ENCODE measurements around the gene EIF2A.

EIF2A gene

DNA sequence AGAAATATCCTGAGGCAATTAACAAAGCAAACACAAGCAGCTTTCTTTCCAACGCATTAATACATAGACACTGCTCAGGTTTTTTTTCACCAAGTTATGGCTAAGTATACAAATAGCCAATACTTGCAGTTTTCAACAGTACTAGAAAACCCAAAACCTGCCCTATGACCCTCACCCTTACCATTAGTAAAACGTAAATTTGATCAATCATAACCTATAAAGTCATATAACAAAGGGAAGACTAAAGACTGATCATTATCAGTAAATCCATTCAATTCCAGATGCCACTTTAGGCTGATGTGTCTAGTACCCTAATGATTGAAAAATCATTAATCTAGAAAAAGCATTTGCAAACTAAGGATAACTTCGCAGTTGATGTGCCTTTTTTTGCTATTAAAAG lies 3.5 kb upstream of the EIF2A start:
- H2BK12ac ChIP-seq (ENCODE audit: low read length in 2 of 2) = no peak overlapping the region
- no peak overlapping the region for H2BK5ac ChIP-seq (ENCODE audit: low read depth, low read length, poor library complexity, severe bottlenecking)
- no peaks in the 10 kb centered on the region for H3K9me3 ChIP-seq (ENCODE audit: control insufficient read depth, low read length)
- H3K14ac ChIP-seq (ENCODE audit: low read length in 2 of 2) = no peak overlapping the region
- H3K9ac ChIP-seq (ENCODE audit: low read length) = no peak overlapping the region
- H2AFZ ChIP-seq (ENCODE audit: low read depth, low read length) = no peak overlapping the region
- H3K4me2 ChIP-seq (ENCODE audit: low read length, poor library complexity, severe bottlenecking) = no peak overlapping the region
- no peak overlapping the region for H3K27ac ChIP-seq (ENCODE audit: low read length, poor library complexity, severe bottlenecking)
- WGBS = 94% methylated on average over 2 of the region's 3 CpGs
- peaks cover 0 to 33% of the 10 kb centered on the region in 2 experiments for H3K36me3 ChIP-seq (ENCODE audit: control insufficient read depth in 1 of 2, insufficient read depth in 2 of 2, low read depth in 1 of 2, low read length in 2 of 2)
- no peak for DNase-seq
- no peak overlapping the region for H2BK15ac ChIP-seq (ENCODE audit: low read depth, poor library complexity, severe bottlenecking)
- no peak overlapping the region for H3K23ac ChIP-seq (ENCODE audit: low read length in 2 of 2)
- H3K4me1 ChIP-seq (ENCODE audit: control insufficient read depth, insufficient read depth, low read depth, low read length) = no peaks in the 10 kb centered on the region
- no peak overlapping the region for H2BK120ac ChIP-seq (ENCODE audit: low read depth, low read length)
- H4K8ac ChIP-seq (ENCODE audit: low read length) = no peak overlapping the region
- no peak overlapping the region for H2AK5ac ChIP-seq (ENCODE audit: low read length, severe bottlenecking)
- H3K79me1 ChIP-seq (replicated peaks; ENCODE audit: low read length, poor library complexity, severe bottlenecking) = peaks cover 3% of the 10 kb centered on the region
- H3K27me3 ChIP-seq (ENCODE audit: control insufficient read depth in 1 of 2, insufficient read depth in 1 of 2, low read length in 2 of 2) = no peaks in the 10 kb centered on the region
- no peak overlapping the region for H3K4me3 ChIP-seq (ENCODE audit: insufficient read depth in 1 of 2, low read depth in 1 of 2, low read length in 2 of 2)
- no peak overlapping the region for H3K18ac ChIP-seq (ENCODE audit: low read depth in 1 of 2, low read length in 2 of 2)
- H4K91ac ChIP-seq (ENCODE audit: low read length) = no peak overlapping the region
- H3K4ac ChIP-seq (ENCODE audit: low read depth in 1 of 2, low read length in 2 of 2) = no peak overlapping the region

DNA sequence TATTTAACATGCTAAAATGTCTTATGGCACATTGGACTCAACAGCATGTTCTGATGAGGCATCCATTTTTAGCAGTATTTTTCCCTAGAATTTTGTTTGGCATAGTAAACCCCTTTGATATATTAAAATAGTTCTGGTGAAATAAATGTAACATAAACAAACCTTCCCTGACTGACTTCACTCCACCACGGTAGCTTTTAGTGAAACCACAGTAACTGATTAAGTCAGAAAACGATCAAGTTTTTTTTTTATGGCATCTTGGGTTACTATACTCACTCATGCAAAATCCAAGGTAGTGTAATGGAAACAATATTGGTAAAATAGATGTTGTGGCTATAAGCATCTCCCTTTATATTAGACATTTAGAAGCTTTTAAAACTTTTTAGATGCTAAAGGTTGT lies 3.1 kb upstream of the EIF2A start:
- Histone ChIP-seq H2AFZ (ENCODE audit: low read depth, low read length) (no peak overlapping the region), H3K4me3 (ENCODE audit: insufficient read depth in 1 of 2, low read depth in 1 of 2, low read length in 2 of 2) (no peak overlapping the region), H3K36me3 (ENCODE audit: control insufficient read depth in 1 of 2, insufficient read depth in 2 of 2, low read depth in 1 of 2, low read length in 2 of 2) (peaks cover 0 to 33% of the 10 kb centered on the region in 2 experiments), H2BK120ac (ENCODE audit: low read depth, low read length) (no peak overlapping the region), H3K4ac (ENCODE audit: low read depth in 1 of 2, low read length in 2 of 2) (no peak overlapping the region), H2BK12ac (ENCODE audit: low read length in 2 of 2) (no peak overlapping the region), H2BK5ac (ENCODE audit: low read depth, low read length, poor library complexity, severe bottlenecking) (no peak overlapping the region), H4K91ac (ENCODE audit: low read length) (no peak overlapping the region), H2AK5ac (ENCODE audit: low read length, severe bottlenecking) (no peak overlapping the region), H3K4me1 (ENCODE audit: control insufficient read depth, insufficient read depth, low read depth, low read length) (no peaks in the 10 kb centered on the region), H3K9ac (ENCODE audit: low read length) (peak overlapping the region; percentile 94), H3K27ac (ENCODE audit: low read length, poor library complexity, severe bottlenecking) (no peak overlapping the region), H3K4me2 (ENCODE audit: low read length, poor library complexity, severe bottlenecking) (no peak overlapping the region), H3K79me1 (replicated peaks; ENCODE audit: low read length, poor library complexity, severe bottlenecking) (peaks cover 4% of the 10 kb centered on the region), H3K23ac (ENCODE audit: low read length in 2 of 2) (no peak overlapping the region), H3K27me3 (ENCODE audit: control insufficient read depth in 1 of 2, insufficient read depth in 1 of 2, low read length in 2 of 2) (no peaks in the 10 kb centered on the region), H3K18ac (ENCODE audit: low read depth in 1 of 2, low read length in 2 of 2) (no peak overlapping the region), H4K8ac (ENCODE audit: low read length) (no peak overlapping the region), H3K14ac (ENCODE audit: low read length in 2 of 2) (no peak overlapping the region), H2BK15ac (ENCODE audit: low read depth, poor library complexity, severe bottlenecking) (no peak overlapping the region), H3K9me3 (ENCODE audit: control insufficient read depth, low read length) (no peaks in the 10 kb centered on the region)
- DNase-seq = no peak
- WGBS = 94% methylated on average over 2 of the region's 2 CpGs

DNA sequence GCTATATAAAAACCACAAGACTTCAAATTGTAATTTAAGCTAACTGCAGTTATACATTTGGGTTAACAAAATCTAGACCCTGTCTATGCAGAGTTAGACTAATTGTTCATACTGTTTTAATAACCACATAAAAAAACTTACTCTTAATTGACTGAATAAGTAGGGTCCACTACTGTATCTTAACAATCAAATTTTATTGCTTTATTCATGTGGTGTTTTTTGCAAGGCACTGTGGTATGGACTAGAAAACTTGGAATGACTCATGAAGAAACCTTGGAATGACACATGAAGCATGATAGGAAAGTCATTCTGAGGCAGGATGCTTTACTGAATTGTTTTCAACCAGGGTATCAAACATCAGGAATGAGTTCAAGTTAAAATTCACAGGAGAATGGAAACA lies 2.5 kb upstream of the EIF2A start:
- no peak overlapping the region for H3K27ac ChIP-seq (ENCODE audit: low read length, poor library complexity, severe bottlenecking)

GRCh38 chr3:150544726-150545125 lies 1.9 kb upstream of the EIF2A start:
- H3K4me2 ChIP-seq (ENCODE audit: low read length, poor library complexity, severe bottlenecking) = peak overlapping the region; percentile 18
- H4K91ac ChIP-seq (ENCODE audit: low read length) = no peak overlapping the region
- H3K4me1 ChIP-seq (ENCODE audit: control insufficient read depth, insufficient read depth, low read depth, low read length) = no peaks in the 10 kb centered on the region
- peaks cover 6% of the 10 kb centered on the region for H3K79me1 ChIP-seq (replicated peaks; ENCODE audit: low read length, poor library complexity, severe bottlenecking)
- peak overlapping the region; percentile 94 for H3K9ac ChIP-seq (ENCODE audit: low read length)
- no peak overlapping the region for H2AFZ ChIP-seq (ENCODE audit: low read depth, low read length)
- H3K18ac ChIP-seq (ENCODE audit: low read depth in 1 of 2, low read length in 2 of 2) = no peak overlapping the region
- H2BK12ac ChIP-seq (ENCODE audit: low read length in 2 of 2) = no peak overlapping the region
- H3K27me3 ChIP-seq (ENCODE audit: control insufficient read depth in 1 of 2, insufficient read depth in 1 of 2, low read length in 2 of 2) = no peaks in the 10 kb centered on the region
- peak; percentile 20 for DNase-seq
- no CpG with 5 or more reads among the region's 1 CpG for WGBS
- H3K23ac ChIP-seq (ENCODE audit: low read length in 2 of 2) = no peak overlapping the region
- no peak overlapping the region for H2BK120ac ChIP-seq (ENCODE audit: low read depth, low read length)
- H3K27ac ChIP-seq (ENCODE audit: low read length, poor library complexity, severe bottlenecking) = no peak overlapping the region
- H3K4ac ChIP-seq (ENCODE audit: low read depth in 1 of 2, low read length in 2 of 2) = no peak overlapping the region
- no peak overlapping the region for H2BK15ac ChIP-seq (ENCODE audit: low read depth, poor library complexity, severe bottlenecking)
- H3K36me3 ChIP-seq (ENCODE audit: control insufficient read depth in 1 of 2, insufficient read depth in 2 of 2, low read depth in 1 of 2, low read length in 2 of 2) = peaks cover 0 to 36% of the 10 kb centered on the region in 2 experiments
- H3K14ac ChIP-seq (ENCODE audit: low read length in 2 of 2) = no peak overlapping the region
- H3K9me3 ChIP-seq (ENCODE audit: control insufficient read depth, low read length) = no peaks in the 10 kb centered on the region
- no peak overlapping the region for H2AK5ac ChIP-seq (ENCODE audit: low read length, severe bottlenecking)
- H4K8ac ChIP-seq (ENCODE audit: low read length) = no peak overlapping the region
- H2BK5ac ChIP-seq (ENCODE audit: low read depth, low read length, poor library complexity, severe bottlenecking) = no peak overlapping the region
- H3K4me3 ChIP-seq (ENCODE audit: insufficient read depth in 1 of 2, low read depth in 1 of 2, low read length in 2 of 2) = peak overlapping the region in 1 of 2 experiments; percentile 94

More for the DNA sequence above, 2.5 kb upstream of the EIF2A start:
- H2AFZ ChIP-seq (ENCODE audit: low read depth, low read length) = no peak overlapping the region
- no peak overlapping the region for H4K8ac ChIP-seq (ENCODE audit: low read length)
- no peak overlapping the region for H2AK5ac ChIP-seq (ENCODE audit: low read length, severe bottlenecking)
- H3K9me3 ChIP-seq (ENCODE audit: control insufficient read depth, low read length) = no peaks in the 10 kb centered on the region
- no peak overlapping the region for H4K91ac ChIP-seq (ENCODE audit: low read length)
- peak overlapping the region; percentile 94 for H3K9ac ChIP-seq (ENCODE audit: low read length)
- H3K79me1 ChIP-seq (replicated peaks; ENCODE audit: low read length, poor library complexity, severe bottlenecking) = peaks cover 4% of the 10 kb centered on the region
- H3K23ac ChIP-seq (ENCODE audit: low read length in 2 of 2) = no peak overlapping the region
- H3K14ac ChIP-seq (ENCODE audit: low read length in 2 of 2) = no peak overlapping the region
- peak overlapping the region in 1 of 2 experiments; percentile 94 for H3K4me3 ChIP-seq (ENCODE audit: insufficient read depth in 1 of 2, low read depth in 1 of 2, low read length in 2 of 2)
- no peak overlapping the region for H2BK12ac ChIP-seq (ENCODE audit: low read length in 2 of 2)
- no peak overlapping the region for H2BK120ac ChIP-seq (ENCODE audit: low read depth, low read length)
- H3K4me2 ChIP-seq (ENCODE audit: low read length, poor library complexity, severe bottlenecking) = no peak overlapping the region
- no peak overlapping the region for H3K18ac ChIP-seq (ENCODE audit: low read depth in 1 of 2, low read length in 2 of 2)
- no peaks in the 10 kb centered on the region for H3K4me1 ChIP-seq (ENCODE audit: control insufficient read depth, insufficient read depth, low read depth, low read length)
- no peaks in the 10 kb centered on the region for H3K27me3 ChIP-seq (ENCODE audit: control insufficient read depth in 1 of 2, insufficient read depth in 1 of 2, low read length in 2 of 2)
- DNase-seq = peak; percentile 67
- H3K4ac ChIP-seq (ENCODE audit: low read depth in 1 of 2, low read length in 2 of 2) = no peak overlapping the region
- H2BK5ac ChIP-seq (ENCODE audit: low read depth, low read length, poor library complexity, severe bottlenecking) = no peak overlapping the region
- no peak overlapping the region for H2BK15ac ChIP-seq (ENCODE audit: low read depth, poor library complexity, severe bottlenecking)
- peaks cover 0 to 33% of the 10 kb centered on the region in 2 experiments for H3K36me3 ChIP-seq (ENCODE audit: control insufficient read depth in 1 of 2, insufficient read depth in 2 of 2, low read depth in 1 of 2, low read length in 2 of 2)
